GM21619 (cell line): ENCODE measurements around the gene DMRTB1.

ENCODE experiments used
- ATAC-seq: cut with Tn5 transposase; IDR thresholded peaks from one replicate; pipeline ENCODE4 v1.9.1; 2021; ENCODE audit not compliant: unreplicated experiment

The DMRTB1 gene

GRCh38 chr1:53459321-53460175, at the start of gene DMRTB1:
TSS of gene DMRTB1 (plus strand) at chr1:53459399. CDS start at chr1:53459454, 55 bp downstream.
- ATAC-seq: no peak

- peak; percentile 14 for ATAC-seq
These were observed 49.5 kb upstream of the DMRTB1 start for GRCh38 chr1:53409695-53410094.

GRCh38 chr1:53410100-53410541, 49.1 kb upstream of the DMRTB1 start:
- ATAC-seq: peak; percentile 48

DNA sequence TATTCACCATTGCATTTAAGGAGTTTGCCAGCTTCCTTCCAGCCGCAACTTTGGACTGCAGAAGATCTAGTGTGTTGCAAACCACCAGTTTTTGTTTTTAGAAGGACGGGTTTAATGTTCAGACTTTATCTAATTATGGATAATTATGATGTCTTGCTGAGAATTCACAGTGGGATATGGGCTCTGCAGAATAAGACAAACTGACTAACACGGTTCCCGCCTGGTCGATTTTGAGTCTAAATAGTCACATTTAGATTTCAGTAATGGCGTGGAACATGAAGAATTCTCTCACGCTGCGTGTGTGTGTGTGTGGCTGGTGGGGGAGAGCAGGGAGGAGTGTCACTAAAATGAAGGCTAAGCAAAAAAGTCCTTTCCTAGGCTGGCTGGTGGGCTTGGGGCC, 48.5 kb upstream of the DMRTB1 start:
- ATAC-seq: no peak

- no peak for ATAC-seq
These were observed 47.6 kb upstream of the DMRTB1 start for GRCh38 chr1:53411541-53412152.

DNA sequence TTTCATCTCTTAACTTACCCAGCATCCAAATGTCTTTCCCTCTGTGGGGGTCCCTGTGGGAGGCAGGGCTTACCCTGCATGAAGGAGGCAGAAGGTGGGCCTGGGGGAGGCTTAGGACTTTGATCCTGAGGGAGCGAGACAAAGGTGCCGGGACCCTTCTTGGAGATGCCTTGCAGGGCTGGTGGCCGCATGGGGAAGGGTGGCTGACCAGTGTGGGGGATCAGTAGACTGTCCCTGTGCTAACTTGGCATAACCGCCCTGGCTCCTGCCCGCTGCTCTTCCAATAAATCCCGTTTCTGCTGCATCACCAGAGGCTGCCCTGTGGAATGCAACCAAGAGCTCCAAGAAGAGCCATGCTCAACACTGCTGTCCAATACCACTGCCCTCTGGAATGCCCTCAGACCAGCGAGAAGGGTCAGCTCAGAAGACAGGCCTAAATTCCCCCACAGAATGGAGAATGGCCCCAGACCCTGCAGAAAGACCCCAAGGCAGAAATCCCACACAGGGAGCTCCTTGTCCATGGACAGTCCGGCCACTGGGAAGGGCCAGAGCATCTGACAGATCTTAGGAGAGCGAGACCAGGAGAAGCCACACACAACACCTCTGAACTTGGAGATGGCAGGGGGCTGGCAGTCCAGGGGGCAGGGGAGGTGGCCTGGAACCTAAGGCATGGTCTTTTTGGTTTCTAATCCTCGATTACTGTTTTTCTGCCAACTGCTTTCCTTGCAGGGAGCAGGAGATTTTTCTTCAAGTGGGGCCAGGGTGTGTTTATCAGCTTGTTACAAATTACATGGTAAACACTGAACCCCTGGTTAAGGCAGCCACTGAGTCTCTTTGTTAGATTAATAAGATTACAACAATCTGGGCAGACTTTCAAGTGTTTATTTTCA, 46.7 kb upstream of the DMRTB1 start:
- ATAC-seq: no peak

- no peak for ATAC-seq
These were observed 45.8 kb upstream of the DMRTB1 start for GRCh38 chr1:53413175-53414001.

GRCh38 chr1:53414632-53415031, 44.6 kb upstream of the DMRTB1 start:
- no peak for ATAC-seq

- ATAC-seq: no peak
These were observed 43.8 kb upstream of the DMRTB1 start for GRCh38 chr1:53415432-53415831.

GRCh38 chr1:53416269-53416813, 42.9 kb upstream of the DMRTB1 start:
- no peak for ATAC-seq

DNA sequence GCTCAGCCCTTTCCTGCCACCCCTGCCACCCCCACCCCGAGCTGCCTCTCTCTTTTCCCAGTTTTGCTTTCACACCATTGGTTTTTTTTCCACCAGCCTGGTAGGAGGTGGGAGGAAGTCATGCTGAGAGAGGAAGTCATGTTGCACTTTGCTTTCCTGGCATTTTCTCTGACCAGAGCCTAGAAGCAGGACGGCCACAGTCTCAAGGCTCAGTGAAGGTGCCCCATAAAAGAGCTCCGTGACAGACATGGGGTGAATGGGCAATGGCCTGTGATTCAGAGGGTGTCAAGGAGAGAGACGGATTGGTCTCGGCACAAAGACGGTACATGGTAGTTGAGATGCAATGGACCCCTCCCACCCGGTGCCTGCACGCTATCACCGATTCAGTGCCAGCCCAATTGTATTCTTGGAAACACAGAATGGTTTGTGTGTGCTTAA, 42.1 kb upstream of the DMRTB1 start:
- ATAC-seq: no peak

DNA sequence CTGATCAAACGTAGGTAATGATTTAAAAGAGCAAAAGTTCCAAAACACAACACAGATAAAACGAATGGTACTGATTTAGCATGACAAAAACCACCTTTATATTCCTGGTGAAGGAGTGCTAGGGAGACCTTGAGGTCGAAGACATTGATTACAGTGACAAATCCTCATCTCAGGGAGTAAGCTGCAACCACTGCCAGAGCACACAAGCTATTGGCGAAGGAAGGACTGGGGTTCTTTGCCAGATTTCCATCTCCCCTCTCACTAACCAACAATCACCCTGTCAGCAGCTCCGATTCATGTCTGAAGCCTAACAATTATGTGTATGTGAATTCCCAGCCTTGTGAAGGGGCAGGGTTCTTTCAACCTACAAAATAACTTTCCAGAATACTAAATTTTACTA, 40.2 kb upstream of the DMRTB1 start:
- ATAC-seq: no peak

DNA sequence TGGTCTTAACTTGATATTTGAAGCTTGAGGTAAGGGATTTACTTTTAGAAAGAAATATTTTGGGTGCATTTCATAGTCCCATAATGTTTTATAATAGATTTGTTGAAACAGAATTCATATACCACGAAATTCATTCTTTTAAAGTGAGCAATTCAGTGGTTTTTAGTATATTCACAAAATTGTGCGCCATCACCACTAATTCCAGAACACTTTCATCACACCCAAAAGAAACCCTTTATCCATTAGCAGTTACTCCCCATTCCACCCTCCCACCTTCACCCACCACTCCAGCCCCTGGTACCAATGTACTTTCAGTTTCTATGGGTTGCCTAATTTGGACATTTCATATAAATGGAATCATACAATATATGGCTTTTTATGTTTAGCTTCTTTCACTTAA, 38.9 kb upstream of the DMRTB1 start:
- no peak for ATAC-seq

GRCh38 chr1:53421208-53421607, 38.0 kb upstream of the DMRTB1 start:
- no peak for ATAC-seq

GRCh38 chr1:53430261-53430660, 28.9 kb upstream of the DMRTB1 start:
- no peak for ATAC-seq

DNA sequence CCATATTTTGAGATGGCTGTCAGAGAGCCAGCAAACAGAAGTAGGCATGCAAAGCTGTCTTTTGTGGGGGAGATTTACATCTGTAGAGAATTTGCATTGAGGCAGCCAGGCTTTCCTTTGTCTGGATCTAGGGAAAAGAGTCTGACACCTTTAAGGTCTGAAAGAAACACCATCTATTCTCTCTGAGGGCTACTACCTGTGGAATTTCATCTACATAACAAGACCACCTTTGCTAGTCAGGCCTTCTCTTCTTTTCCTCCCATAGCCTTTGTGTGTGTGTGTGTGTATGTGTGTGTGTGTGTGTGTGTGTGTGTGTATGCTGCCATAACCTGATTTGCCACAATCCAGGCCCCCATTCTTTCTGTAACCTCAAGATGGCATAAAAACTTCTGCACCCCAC, 28.4 kb upstream of the DMRTB1 start:
- ATAC-seq: no peak

DNA sequence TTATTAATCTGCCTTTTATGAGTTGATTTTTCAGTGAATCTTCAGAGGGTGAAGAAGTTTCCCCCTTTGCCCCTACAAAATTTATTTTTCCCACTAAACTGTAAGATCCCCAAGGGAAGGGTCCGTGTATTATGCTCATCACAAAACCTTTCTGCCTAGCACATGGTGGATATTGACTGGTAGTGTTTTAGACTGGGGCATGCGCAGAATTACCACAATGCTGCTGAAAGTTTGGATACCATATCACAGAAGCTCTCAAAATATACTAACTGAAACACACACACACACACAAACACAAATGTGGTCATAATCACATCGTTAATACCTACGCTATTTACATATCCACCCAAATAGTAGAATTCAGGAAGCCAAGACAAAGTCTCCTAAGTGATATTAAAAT, 28.0 kb upstream of the DMRTB1 start:
- no peak for ATAC-seq

DNA sequence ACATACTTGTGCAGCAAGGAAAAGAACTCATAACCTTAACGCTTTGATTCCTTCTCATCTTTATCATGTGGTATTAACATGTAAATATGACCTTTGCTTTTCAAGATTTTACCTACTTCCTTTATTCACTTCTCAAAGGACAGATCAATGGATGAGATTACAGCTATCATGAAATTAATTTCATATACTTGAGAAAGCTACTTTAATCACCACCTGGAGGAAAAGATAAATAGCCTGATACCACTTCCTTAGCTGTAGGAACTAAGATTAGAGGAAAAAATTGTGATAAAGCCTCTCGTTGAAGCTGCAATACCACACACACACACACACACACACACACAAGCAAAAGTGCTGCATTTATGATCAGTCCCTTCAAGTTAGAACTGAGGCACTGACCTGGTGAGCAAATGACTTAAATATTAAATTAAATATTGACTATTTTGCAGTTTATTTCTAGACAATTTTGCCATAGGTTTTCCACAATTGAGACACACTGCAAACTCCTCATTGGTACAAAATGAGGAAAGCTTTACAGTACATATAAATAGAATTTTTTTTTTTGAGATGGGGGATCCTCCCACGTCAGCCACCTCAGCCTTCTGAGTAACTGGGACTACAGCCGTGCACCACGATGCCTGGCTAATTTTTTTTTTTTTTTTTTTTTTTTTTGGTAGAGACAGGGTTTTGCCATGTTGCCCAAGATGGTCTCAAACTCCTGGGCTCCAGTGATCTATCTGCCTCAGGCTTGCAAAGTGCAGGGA, 27.2 kb upstream of the DMRTB1 start:
- no peak for ATAC-seq

GRCh38 chr1:53432611-53433010, 26.6 kb upstream of the DMRTB1 start:
- no peak for ATAC-seq
